ENCODE results near the gene MBOAT1. TPM values are rescaled to one million over a fixed set of nuclear protein-coding genes. Genes with fewer than 3 reads are reported as not detected.
"Not testable (repeated sequence)": the region's sequence is repeated elsewhere in the genome, so short reads cannot be mapped to it uniquely, and the experiment has no call there.

MBOAT1 gene
- total RNA-seq, 1 experiment from 2014 or later = 2.5 TPM

DNA sequence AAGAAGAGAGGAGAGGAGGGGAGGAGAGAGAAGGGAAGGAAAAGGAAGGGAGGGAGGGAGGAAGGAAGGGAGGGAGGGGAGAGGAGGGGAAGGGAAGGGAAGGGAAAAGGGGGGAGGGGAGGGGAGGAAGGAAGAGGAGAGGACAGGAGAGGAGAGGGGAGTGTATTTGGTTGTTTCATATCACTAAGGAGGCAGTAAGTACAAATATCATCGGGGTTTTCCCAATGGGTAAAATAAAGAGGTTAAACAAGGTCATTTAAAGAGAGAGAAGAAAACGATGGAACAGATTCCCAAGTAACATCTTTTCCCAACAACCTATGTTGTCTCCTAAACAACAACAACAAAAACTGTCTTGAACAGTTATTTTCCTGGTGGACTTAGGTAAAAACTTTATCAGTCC is 43.6 kb downstream of the MBOAT1 start:
- no peaks in the 10 kb centered on the region for H3K9me3 ChIP-seq
- H3K36me3 ChIP-seq = no peaks in the 10 kb centered on the region
- no peak overlapping the region for H3K4me3 ChIP-seq
- DNase-seq = no peak
- no peaks in the 10 kb centered on the region for H3K27me3 ChIP-seq

DNA sequence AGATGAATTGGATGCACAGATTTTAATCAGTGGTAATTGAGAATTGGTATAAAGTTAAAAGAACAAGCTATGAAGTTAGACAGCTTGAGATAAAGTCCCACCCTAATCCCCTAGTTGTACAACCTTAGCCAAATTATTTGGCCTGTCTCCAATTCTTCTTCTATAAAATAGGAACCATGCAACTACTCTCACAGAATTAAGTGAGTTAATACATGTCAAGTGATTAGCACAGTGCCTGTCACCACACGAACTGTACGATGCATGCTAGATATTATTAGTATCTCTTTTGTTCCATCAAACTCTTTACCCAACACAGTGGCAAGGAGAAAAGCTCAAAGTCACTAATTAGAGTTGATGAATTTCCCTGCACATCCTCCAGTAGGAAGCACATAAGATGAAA is 44.7 kb downstream of the MBOAT1 start:
- Histone ChIP-seq H3K27me3 (no peaks in the 10 kb centered on the region), H3K9me3 (no peaks in the 10 kb centered on the region), H3K36me3 (no peaks in the 10 kb centered on the region), H3K4me3 (no peak overlapping the region)
- DNase-seq = no peak

DNA sequence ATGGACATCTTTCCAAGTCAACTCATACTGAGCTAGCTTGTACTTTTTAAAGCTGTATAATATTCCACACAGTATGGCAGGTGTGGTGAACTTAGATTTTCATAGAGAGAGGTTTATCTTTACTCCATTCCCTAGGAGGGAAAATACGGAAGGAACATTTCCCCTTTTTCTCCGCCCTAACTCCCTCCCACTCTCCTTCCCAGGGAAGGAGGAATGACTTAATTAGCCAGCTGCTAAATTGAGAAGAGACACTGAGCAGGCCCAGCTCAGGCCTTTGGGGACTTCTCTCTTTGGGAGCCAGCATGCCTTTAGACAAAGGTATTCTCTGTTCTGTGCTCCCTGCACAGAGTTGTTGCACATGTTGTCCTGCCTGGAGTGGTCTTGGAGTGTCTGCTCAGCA is 46.1 kb downstream of the MBOAT1 start:
- no peak overlapping the region for H3K4me3 ChIP-seq
- H3K9me3 ChIP-seq = no peaks in the 10 kb centered on the region
- no peak for DNase-seq
- no peaks in the 10 kb centered on the region for H3K36me3 ChIP-seq
- no peaks in the 10 kb centered on the region for H3K27me3 ChIP-seq

DNA sequence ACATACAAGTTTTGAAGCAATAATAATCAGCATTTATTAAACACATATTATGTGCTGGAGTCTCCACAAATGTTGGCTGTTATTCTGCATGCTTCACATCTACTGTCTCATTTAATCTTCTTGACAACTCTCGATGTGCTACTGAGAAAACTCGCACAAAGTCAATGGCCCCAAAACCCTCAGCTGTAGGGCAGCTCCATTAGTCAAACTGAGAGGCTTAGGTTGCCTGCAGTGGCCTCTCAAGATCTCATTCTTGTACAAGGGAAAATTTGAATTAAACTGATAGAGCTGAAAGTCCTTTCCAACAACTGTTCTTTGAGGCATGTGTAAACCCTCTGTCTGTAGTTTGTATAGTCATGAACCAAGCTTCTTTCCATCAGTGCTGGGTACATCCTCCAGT is 49.8 kb downstream of the MBOAT1 start:
- Histone ChIP-seq H3K4me3 (no peak overlapping the region), H3K36me3 (no peaks in the 10 kb centered on the region), H3K9me3 (no peaks in the 10 kb centered on the region), H3K27me3 (no peaks in the 10 kb centered on the region)
- DNase-seq = no peak

DNA sequence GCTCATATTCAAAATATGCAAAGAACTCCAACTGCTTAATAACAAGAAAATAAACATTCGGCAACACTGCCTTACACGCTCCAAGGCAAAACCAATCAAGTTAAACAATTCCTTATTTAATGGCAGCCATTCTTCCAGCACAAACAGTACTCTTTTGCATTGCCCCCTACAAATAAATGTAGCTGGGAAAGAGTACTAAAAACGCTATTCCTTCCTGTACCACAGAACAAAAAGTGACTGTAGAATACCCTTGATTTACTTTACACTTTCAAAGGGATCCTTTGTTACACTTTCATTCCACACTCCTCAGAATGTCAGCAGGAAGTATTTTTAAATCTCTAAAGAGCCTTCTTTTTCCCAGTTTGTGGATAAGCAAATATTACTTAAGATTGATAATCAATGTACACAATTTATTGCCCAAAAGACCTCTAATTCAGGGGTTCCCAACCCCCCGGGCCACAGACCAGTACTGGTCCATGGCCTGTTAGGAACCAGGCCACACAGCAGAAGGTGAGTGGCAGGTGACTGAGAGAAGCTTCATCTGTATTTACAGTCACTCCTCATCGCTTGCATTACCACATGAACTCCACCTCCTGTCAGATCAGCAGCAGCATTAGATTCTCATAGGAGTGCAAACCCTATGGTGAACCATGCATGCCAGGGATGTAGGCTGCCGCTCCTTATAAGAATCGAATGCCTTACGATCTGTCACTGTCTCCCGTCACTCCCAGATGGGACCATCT is 51.6 kb downstream of the MBOAT1 start:
- Histone ChIP-seq H3K9me3 (no peaks in the 10 kb centered on the region), H3K36me3 (no peaks in the 10 kb centered on the region), H3K27me3 (no peaks in the 10 kb centered on the region), H3K4me3 (no peak overlapping the region)
- no peak for DNase-seq

DNA sequence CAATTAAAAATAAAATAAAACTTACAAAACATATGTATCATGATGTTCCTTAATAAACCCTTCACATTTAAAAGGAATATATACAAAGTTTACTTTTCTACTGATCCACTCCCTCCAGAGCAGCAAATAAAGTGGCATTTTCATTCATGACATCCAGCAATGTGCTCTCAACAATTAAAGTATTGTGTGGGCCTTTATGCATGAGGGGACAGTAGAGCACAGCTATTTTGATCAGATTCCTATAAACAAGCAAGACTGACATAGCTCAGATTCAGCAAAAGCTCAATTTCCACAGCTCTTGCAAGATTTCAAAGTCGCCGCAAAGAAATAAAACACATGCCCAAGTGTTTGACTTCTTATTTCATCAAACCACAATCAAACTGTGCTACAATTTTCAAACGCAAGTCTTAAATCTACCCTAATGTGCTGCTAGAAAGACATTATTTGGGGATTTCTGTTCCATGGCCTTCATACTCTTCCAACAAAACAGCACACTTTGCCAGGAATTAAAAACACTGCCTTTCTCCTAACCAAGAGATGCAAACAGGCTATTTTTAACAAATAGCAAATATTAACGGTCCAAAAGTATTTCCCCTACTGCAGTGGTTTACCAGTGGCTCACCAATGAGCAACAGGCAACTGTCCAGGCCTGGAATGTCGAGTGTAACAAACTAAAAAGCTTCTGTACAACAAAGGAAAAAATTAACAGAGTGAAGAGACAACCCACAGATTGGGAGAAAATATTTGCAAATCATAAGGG is 52.3 kb downstream of the MBOAT1 start:
- H3K27me3 ChIP-seq = no peaks in the 10 kb centered on the region
- H3K36me3 ChIP-seq = no peaks in the 10 kb centered on the region
- DNase-seq = peak; percentile 21
- no peaks in the 10 kb centered on the region for H3K9me3 ChIP-seq
- no peak overlapping the region for H3K4me3 ChIP-seq

DNA sequence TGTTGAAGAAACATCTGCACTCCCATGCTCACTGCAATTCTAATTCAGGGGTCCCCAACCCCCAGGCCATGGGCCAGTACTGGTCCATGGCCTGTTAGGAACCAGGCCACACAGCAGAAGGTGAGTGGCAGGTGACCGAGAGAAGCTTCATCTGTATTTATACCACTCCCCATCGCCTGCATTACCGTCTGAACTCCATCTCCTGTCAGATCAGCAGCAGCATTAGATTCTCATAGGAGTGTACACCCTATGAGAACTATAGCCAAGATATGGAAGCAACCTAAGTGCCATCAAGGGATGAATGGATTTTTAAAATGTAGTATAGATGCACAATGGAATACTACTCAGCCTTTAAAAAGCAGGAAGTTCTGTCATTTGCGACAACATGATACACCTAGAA is 53.2 kb downstream of the MBOAT1 start:
- no peaks in the 10 kb centered on the region for H3K27me3 ChIP-seq
- H3K4me3 ChIP-seq = no peak overlapping the region
- no peaks in the 10 kb centered on the region for H3K9me3 ChIP-seq
- no peaks in the 10 kb centered on the region for H3K36me3 ChIP-seq
- no peak for DNase-seq

DNA sequence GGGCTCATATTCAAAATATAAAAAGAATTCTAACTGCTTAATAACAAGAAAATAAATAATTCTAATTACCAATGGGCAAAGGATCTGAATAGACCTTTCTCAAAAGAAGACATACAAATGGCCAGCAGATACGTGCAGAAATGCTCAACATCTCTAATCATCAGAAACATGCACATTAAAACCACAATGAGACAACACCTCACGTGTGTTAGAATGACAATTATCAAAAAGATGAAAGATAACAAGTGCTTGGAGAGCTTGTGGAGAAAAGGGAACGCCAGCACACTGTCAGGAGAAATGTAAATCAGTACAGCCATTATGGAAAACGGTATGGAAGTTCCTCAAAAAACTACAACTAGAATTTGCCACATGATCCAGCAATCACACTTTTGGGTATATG is 53.6 kb downstream of the MBOAT1 start:
- no peak for DNase-seq

DNA sequence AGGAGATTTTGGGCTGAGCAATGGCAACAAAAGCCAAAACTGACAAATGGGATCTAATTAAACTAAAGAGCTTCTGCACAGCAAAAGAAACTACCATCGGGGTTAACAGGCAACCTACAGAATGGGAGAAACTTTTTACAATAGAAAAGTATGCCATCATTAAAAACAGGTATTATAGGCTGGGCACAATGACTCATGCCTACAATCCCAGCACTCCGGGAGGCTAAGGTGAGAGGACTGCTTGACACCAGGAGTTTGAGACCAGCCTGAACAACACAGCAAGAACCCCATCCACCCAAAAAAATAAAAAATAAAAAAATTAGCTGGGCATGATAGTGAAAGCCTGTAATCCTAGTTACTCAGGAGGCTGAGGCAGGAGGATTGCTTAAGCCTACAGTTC is 55.4 kb downstream of the MBOAT1 start:
- Histone ChIP-seq H3K4me3 (no peak overlapping the region), H3K27me3 (no peaks in the 10 kb centered on the region), H3K36me3 (no peaks in the 10 kb centered on the region), H3K9me3 (no peaks in the 10 kb centered on the region)
- DNase-seq = no peak

More for the DNA sequence above, 53.6 kb downstream of the MBOAT1 start:
- Histone ChIP-seq H3K4me3 (no peak overlapping the region), H3K36me3 (no peaks in the 10 kb centered on the region), H3K27me3 (no peaks in the 10 kb centered on the region), H3K9me3 (no peaks in the 10 kb centered on the region)

DNA sequence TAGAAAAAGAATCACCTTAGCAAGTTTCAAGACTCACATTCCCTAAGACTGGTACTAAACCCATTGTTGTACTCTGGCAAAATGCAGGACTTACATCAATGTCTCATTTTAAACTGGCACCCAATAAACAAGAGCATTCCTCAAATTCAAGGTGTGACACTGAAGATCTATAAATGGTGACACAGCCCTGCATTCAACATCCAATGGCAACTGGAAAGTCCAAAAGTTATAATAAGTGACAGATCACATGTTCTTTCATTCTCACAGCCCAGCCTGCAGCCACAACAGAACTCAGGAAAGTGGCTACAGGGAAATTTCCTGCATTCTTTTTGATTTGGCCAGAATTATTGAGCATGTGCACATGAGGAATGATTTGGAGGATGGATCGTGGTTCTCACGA is 57.5 kb downstream of the MBOAT1 start:
- H3K27me3 ChIP-seq = no peaks in the 10 kb centered on the region
- no peak for DNase-seq
- H3K36me3 ChIP-seq = no peaks in the 10 kb centered on the region
- no peak overlapping the region for H3K4me3 ChIP-seq
- no peaks in the 10 kb centered on the region for H3K9me3 ChIP-seq

DNA sequence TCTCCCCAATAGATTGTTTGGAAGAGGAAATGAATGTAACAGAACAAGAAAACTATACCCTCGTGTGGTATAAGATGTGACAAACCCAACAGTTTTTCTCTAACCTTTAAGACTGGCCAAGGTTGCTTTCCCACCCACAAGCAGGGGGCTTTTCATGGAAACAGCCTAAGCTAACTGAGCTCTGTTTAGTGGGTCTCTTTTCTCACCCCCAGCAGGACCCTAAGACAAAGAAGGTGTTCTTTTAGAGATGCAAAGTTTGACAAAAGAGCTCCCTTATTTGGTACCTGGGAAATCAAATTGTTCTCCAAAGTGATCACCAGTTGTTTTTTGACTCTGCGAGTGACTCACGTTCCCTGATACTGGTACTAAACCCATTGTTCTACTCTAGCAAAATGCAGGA is 59.1 kb downstream of the MBOAT1 start:
- DNase-seq = no peak
- Histone ChIP-seq H3K9me3 (no peaks in the 10 kb centered on the region), H3K4me3 (no peak overlapping the region), H3K36me3 (no peaks in the 10 kb centered on the region), H3K27me3 (no peaks in the 10 kb centered on the region)

DNA sequence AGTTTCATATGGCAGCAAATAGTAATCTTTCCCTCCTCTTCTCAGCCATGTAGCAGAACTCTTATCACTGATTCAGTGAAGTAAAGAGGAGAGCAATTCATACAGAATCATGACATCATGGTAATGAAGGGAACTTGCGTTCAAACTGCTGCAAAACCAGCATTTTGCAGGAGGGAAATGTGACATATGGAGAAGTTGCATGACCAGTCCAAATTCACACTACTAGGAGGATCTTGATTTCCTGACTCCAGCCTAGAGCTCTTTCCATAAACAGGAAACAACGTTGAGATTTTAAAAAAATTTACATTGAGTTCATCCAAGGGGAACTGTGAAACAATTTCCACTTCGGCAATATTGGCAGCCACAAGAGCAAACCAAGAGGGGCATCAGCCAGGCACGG is 63.8 kb downstream of the MBOAT1 start:
- H3K27me3 ChIP-seq = no peaks in the 10 kb centered on the region
- no peak for DNase-seq
- no peaks in the 10 kb centered on the region for H3K9me3 ChIP-seq
- H3K4me3 ChIP-seq = no peak overlapping the region
- H3K36me3 ChIP-seq = no peaks in the 10 kb centered on the region

DNA sequence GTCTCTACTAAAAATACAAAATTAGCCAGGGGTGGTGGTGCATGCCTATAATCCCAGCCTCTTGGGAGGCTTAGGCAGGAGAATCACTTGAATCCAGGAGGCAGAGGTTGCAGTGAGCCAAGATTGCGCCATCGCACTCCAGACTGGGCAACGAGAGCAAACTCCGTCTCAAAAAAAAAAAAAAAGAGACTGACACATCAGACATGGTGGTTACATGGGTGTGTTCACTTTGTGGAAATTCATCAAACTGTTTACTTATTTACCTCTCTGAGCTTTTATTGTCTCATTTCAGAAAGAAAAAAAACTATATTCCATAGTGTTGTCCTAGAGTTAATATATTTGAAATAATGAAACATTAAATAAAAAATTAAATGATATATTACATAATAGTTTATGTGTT is 64.8 kb downstream of the MBOAT1 start:
- no peaks in the 10 kb centered on the region for H3K27me3 ChIP-seq
- H3K9me3 ChIP-seq = no peaks in the 10 kb centered on the region
- DNase-seq = no peak
- no peaks in the 10 kb centered on the region for H3K36me3 ChIP-seq
- no peak overlapping the region for H3K4me3 ChIP-seq

DNA sequence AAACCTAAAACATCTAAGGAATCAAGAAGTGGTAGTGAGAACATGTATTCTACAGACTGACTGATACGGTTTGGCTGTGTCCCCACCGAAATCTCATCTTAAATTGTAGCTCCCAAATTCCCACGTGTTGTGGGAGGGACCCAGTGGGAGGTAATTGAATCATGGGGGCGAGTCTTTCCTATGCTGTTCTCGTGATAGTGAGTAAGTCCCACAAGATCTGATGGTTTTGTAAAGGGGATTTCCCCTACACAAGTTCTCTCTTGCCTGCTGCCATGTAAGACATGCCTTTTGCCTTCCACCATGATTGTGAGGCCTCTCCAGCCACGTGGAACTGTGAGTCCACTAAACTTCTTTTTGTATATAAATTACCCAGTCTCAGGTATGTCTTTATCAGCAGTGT is 65.4 kb downstream of the MBOAT1 start:
- H3K27me3 ChIP-seq, H3K9me3 ChIP-seq, DNase-seq, H3K36me3 ChIP-seq, H3K4me3 ChIP-seq: not testable (repeated sequence)

DNA sequence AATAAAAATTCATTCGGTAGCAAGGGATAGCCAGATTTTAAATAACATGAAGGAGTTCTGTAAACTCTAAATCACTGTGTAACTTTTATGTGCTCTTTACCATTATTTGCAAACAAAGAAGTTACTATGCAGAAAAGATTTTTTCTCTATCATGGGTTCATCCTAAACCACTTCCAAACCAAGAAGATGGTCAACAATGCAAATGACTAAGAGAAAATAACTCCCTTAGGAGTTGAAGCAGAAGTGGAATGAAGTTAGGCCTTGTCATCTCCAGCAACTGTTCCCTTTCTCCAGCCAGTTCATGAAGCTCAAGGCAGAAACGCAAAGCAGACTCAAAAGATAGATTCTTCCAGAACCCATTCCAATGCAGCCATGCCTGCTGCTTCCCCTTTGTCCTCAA is 66.0 kb downstream of the MBOAT1 start:
- no peaks in the 10 kb centered on the region for H3K9me3 ChIP-seq
- H3K4me3 ChIP-seq = no peak overlapping the region
- H3K27me3 ChIP-seq = no peaks in the 10 kb centered on the region
- no peaks in the 10 kb centered on the region for H3K36me3 ChIP-seq
- no peak for DNase-seq

DNA sequence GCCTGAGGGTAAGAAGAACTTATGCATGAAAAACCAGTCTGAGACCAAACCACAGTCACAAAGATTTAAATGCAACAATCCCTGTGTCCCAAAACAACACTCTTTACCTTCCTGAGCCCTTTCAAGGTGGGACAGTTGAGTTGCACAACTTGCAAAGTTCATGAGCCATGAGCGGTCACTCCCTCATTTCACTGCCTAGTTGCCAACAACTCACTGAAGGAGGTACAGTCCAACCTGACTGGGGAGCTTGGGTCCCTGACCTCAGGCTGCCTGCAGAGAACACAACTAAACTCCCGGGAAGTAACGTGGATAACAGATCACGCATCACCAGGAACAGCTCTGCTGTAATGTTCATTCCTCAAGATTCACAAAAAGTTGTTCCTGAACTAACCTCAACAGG is 69.4 kb downstream of the MBOAT1 start:
- Histone ChIP-seq H3K4me3 (no peak overlapping the region), H3K9me3 (no peaks in the 10 kb centered on the region), H3K27me3 (no peaks in the 10 kb centered on the region), H3K36me3 (no peaks in the 10 kb centered on the region)
- no peak for DNase-seq

DNA sequence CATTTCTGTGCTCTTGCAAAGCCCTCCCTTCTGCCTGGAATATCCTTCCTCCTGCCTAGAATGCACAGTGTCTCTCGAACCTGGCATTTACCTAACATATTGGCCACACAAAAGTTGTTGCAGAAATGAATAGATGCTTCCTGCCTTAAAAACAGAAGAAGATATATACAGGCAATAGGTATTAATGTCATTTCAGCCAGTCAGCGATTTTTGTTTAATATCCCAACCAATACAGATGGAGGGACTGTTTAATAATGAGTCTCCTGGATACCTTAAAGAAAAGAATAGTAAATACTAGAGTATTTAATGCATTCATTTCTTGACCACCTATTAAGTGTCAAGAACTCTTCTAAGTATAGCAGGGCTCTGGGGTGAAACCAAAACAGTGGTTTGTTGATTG is 70.3 kb downstream of the MBOAT1 start:
- Histone ChIP-seq H3K27me3 (no peaks in the 10 kb centered on the region), H3K36me3 (no peaks in the 10 kb centered on the region), H3K4me3 (no peak overlapping the region), H3K9me3 (no peaks in the 10 kb centered on the region)
- DNase-seq = no peak
